GM18909 (cell line): ENCODE data around the gene TRIO.
"Not testable (repeated sequence)": the region's sequence is repeated elsewhere in the genome, so short reads cannot be mapped to it uniquely, and the experiment has no call there.

Experiments used
- ATAC-seq: cut with Tn5 transposase; IDR thresholded peaks from one replicate; pipeline ENCODE4 v1.9.1; 2021; ENCODE audit warnings: mild to moderate bottlenecking; ENCODE audit not compliant: unreplicated experiment, poor library complexity

TRIO gene

GRCh38 chr5:14547666-14548065, 404.5 kb downstream of the TRIO start:
- no peak for ATAC-seq

- ATAC-seq = no peak
Measured at GRCh38 chr5:14551211-14551610, 408.1 kb downstream of the TRIO start.

GRCh38 chr5:14552017-14552416, 408.9 kb downstream of the TRIO start:
- ATAC-seq = no peak

- not testable (repeated sequence) for ATAC-seq
Measured at GRCh38 chr5:14554288-14554687, 411.1 kb downstream of the TRIO start.

- no peak for ATAC-seq
Measured at GRCh38 chr5:14556015-14556414, 412.9 kb downstream of the TRIO start.

- no peak for ATAC-seq
Measured at GRCh38 chr5:14557203-14557770, 414.1 kb downstream of the TRIO start.

GRCh38 chr5:14557791-14558415, 414.8 kb downstream of the TRIO start:
- ATAC-seq = no peak
